D341Med (cell line): ENCODE data around the gene TIAM1.

Experiments
- DNase-seq: peaks from one replicate; pipeline ENCODE4 v3.0.0; 2012; ENCODE audit warnings: low spot score

TIAM1 gene

DNA sequence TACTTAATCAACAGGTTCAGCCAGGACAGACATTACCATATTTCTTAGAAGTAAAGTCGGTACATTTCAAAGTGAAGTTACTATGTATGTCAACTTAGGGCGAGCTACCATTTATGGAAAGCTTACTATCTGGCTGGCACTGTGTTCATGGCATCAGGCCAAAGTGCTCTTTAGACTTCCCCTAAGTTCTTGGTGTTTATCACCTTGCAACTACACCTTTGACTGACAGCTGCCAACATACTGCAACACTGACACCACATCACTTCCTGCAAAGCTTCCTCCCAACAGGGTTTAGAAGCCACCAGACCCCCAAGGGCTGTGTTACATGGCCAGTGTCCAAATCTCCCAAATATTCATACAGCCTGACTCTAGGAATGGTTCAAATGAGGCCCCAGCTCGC lies 61.0 kb downstream of the TIAM1 start:
- no peak for DNase-seq

DNA sequence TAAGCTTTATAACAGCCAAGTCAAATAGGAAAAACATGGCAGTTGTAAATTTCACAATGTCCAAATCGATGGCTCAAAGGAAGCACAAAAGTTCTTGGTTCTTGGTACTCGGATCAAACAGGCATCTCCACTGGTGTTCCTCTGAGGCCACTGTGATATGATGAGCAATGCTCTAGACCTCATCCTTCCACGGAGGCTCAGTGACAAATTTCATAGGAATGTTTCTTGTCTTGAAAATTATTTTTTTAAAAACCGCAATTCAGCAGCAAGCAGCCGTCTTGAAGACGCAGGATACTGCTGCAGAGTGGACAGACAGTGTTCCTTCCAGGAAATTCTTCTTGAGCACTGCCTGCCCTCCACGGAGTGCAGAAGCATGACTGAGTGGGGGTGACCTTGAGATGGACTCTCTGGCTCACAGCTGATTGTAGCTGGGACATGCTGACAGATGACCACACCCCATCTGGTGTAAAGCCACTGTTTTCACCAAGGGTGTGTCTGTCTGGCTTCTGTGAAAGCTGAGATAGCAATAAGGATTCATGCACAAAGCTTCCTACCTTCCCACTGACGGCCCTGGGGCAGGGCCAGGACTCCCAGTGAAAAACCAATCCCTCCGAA lies 61.9 kb downstream of the TIAM1 start:
- no peak for DNase-seq

DNA sequence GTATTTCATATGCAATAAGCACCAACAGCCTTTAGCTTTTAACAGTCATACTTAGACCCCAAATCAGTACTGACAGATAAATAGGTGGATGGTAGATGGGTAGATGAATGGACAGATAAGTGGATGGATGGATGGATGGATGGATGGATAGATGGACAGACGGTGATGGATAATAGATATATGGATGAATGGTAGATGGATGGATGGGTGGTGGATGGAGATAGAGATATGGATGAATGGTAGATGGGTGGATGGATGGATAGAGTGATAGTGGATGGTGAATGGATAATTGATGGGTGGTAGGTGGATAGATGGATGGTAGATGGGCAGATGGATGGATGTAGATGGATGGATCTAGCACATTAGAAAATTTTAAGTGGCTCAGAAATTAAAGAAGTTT lies 62.5 kb downstream of the TIAM1 start:
- DNase-seq = no peak

DNA sequence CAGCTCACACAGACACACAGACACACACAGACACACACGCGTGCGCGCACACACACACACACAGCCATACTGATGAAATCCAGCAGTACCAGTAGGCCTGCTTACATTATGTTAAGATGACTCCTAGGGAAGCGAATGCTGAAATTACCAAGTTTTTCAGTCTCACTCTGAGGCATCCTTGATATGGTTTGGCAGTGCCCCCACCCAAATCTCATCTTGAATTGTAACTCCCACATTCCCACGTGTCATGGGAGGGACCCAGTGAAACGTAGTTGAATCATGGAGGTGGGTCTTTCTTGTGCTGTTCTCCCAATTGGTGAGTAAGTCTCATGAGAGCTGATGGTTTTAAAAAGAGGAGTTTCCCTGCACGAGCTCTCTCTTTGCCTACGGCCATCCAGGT lies 64.1 kb downstream of the TIAM1 start:
- no peak for DNase-seq

DNA sequence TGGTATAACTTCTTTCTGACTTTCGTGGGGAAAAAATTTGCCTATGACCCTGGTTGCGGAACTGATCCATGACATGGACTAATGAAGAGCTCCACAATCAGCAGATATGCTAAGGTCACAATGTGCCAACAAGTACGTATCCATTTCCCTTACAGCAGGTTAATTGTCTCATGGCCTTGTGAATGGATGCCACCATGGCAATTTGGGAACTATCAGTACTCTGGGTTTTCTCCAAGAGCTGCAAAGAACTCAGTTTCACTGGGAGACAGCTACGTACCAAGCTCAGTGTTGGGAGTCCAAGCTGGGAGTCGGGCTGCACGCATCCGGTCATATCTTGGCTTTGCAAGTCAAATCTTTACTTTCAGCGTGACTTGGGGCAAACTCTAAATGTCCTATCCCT lies 64.8 kb downstream of the TIAM1 start:
- no peak for DNase-seq

DNA sequence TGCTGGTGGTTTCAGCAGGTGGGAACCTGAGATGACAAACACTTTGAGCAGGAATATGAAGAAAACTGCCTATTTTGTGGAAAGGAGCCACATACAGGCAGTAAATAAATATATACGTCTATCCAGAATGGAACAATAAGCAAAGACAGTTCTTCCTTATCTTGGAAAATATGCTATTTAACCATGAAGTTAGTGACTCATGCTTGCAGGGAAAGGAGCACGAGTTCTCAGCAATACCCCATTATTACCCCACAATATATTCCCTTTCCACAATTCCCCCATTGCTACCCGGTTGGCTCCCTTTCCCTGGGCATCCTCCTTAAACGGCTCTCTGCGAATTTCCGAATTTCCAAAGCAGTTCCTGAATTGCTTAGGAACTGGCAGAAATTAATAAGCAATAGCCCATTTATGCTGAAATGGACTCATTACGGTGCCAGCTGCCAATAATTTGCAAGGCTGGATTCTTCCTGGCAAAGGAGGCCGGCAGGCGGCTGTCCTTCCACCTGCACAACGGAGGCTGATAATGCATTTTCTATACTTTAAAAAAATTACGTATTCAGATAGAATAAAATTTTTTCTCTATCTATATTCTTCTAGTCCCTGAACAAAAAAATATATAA lies 65.4 kb downstream of the TIAM1 start:
- DNase-seq = no peak

DNA sequence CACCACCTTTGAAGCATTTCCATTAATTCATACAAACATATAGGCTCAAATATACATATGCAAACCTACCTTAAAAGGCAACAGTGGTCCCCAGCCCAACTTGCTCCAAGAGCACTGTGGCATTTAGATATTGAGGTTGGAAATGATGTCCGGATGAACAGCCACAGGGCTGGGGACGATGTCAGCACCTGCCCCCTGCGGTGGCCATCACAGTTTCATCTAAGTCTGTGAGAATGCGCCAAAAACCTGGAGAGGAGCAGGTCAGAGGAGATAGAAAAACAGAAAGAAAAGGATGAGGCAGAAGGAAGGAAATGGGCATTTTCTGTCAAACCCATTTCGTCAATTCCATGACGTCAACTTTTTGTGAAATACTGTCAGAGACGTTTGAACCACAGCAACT lies 67.4 kb downstream of the TIAM1 start:
- no peak for DNase-seq

DNA sequence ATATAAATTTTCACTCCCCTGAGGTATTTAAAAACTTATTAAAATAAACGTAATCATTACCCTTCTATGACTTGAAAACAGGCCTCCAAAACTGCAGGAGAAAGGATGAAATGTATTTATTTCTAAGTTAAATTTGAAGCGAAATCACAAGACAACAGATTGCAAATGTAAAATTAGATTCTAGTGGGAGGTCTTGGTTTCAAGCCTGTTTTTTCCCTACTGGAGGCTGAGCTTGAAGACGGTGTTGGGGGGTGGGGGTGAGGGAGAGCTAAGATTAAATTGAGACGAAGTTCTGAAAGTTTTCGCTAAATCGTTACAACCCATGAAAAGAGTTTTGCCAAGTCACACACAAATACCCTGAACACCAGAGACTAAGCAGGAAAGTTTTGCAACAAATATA lies 68.2 kb downstream of the TIAM1 start:
- no peak for DNase-seq

DNA sequence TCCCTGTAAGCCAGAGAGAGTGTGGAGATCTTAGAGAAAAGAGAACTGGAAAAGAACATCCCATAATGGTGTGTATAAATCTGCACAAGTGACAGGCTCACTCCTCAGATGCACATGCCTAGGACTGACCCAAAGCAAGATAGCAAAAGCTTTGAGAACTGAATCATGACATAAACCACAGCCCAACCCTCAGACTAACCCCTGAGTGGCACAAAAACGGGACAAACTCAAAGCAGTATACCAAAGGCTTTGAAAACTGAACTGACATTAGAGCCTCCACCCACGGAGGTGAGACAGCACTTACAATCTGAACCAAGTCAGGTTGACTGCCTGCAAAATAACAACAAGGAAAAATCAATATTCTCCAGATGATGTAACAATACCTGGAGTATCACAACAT lies 70.8 kb downstream of the TIAM1 start:
- no peak for DNase-seq

DNA sequence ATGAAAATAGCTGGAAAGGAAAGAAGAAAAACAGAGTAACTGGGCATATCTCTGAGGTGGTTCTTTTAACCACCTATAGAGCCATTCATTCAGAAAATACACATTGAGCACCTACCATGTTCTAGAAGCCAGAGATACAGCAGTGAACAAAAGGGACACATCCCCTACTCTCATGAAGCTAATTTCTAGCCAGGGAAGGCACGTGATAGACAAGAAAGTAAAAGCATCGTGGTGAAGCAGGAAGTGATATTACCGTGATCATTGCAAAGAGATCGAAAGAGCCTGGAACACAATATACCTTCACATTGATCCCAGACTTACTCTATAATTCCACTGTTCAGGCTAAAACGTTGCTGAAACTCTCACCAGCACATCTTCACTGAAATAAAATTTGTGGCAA lies 76.0 kb downstream of the TIAM1 start:
- DNase-seq = no peak

DNA sequence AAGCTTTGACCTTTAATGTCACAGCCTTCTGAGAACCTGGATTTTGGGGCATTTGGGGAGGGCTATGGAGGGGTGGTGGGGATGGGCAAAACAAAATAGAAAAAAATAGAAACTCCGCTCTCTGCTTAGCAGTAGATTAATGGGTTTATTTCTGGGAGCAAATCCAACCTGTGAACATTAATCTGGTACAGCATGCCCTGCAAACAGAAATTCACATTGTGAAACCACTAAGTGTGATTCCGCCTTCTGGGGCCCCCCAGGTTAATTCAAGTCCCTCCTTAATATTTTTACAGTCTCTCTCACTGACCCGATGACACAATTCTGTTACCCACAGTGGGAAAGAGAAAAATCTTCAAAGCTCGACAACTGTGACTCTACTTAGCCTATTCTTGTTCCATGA lies 76.4 kb downstream of the TIAM1 start:
- no peak for DNase-seq

DNA sequence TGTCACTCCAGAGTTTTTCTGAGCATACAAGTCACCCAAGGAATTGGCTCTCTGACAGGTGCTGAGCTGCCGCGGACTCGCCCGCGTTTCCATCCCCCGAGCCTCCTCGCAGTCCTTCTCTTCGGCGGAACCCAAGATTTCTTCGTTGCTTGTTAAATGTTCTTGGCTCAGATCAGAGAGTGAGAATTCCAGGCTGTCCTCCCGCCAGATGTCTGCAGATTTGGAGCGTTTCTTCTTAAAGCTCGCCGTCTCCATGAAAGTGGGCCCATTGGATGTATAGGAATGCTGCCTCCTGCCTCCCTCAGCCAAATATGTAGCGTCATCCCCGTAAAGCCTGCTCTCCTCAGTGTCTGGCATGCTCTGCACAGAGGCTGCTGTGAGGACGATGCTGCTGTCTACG lies 77.8 kb downstream of the TIAM1 start:
- no peak for DNase-seq

DNA sequence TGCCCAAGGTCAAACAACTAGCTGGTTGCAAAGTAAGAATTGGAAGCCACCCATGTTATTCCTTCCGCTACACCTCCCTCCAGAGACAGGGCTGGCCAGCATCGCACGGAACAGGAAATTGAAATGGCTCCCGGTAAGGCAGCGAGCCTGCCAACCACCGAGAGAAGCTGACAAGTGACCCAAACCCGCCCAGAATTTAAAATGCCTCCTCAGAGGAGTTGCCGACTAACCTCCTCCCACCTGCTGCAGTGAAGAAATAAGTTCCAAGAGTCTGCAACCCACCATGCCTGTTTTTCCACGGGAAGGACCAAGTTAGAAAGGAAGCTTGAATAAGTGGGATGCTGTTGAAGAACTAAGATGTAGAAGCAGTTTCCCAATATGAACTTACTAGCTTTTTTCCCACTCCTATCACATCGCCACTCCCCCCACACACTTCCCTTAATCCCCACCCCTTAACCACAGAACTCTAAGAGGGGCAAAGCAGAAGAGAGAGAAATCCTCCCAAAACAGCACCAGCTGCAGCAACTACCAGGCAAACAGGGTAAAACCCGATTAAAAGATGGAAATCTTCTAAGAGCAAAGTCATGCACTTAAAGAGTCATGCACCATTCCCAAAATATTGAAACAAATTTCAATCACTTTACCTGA lies 78.6 kb downstream of the TIAM1 start:
- DNase-seq = no peak

DNA sequence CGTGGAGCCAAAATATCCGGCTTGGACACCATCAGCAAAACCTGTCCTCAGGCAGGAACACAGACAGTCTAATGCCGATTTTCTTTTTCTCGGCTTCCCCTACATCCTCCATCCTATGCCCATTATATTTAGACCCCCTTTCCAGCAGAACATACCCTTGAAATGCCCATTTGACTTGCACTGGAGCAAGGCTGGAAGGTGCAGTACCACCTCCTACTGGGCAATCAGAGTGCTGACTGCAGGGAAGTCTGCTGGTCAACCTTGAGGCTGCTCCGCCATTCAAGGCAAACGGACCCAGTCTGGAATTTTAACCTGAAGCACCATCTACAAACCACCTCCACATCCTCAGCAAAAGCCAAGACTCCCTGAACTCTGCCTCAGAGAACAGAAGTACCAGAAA lies 79.5 kb downstream of the TIAM1 start:
- DNase-seq = no peak

DNA sequence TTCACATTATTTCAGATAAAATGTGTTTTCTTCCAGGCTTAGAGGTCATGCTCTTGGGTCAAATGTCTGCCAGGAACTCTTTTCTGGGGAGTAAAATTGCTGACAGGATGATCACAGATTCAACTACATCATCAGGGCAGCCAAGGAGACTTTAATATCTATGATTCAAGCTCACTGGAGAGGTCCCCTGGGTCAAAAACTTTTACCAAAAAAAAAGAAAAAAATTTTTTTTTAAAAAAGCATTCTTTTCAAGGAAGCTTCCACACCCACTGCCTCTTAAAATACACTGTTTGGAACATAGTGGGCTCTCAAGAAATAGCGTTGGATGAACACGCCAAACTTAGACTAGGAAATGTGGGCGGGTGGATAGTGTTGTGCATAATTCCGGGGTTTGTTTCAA lies 81.3 kb downstream of the TIAM1 start:
- no peak for DNase-seq

DNA sequence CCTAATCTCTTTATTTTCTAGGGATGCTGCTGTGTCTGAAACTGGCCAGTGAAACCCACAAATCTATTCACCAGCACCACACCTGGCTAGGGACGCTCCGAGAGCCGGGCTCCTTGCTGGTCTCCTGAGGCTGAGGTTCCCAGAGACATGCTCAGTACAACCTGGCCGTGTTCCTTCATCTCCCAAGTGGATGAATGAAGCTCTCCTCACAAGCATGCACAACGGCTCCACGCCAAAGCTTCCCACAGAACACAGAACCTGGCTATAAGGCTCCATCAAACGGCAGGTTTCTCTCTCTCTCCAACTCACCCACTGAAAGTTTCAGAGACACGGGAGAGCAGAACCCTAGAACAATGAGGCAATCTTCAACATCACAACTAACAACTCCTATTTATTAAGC lies 82.3 kb downstream of the TIAM1 start:
- DNase-seq = no peak

DNA sequence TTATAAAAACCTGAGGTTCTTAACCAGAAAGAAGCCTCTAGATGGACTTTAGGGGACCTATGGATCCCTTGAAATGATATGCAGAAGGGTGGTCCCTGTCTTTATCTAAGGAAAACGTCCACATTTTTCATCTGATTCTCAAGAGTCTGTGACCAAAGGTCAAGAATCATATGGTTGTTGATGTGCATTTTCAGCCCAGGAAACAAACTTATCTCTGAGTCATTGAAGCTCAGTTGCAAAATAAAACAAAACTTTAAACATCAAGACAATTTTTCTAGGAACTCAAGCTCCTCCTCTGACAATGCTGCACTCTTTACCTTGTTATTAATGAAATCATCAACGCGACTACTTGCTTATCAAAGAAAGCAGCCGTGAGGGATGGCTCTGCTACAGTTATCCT lies 83.3 kb downstream of the TIAM1 start:
- DNase-seq = no peak

DNA sequence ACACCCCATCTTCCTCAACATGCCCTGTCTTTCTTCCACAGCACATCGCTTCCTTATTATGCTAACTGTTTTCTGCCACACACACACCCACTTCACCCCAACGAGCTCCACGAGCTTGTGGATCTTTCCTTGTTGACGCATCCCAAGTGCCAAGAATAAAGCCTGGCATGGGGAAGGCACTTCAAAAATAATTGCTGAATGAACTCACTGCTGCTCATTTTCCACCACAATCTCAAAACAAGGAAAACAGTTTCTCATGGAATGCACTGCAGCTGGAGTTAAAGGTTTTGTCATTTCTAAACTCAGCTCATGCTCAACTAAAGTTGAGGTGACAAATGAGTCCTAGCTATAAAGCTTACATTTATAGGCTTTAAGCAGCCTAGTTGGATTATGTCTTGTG lies 86.0 kb downstream of the TIAM1 start:
- no peak for DNase-seq

DNA sequence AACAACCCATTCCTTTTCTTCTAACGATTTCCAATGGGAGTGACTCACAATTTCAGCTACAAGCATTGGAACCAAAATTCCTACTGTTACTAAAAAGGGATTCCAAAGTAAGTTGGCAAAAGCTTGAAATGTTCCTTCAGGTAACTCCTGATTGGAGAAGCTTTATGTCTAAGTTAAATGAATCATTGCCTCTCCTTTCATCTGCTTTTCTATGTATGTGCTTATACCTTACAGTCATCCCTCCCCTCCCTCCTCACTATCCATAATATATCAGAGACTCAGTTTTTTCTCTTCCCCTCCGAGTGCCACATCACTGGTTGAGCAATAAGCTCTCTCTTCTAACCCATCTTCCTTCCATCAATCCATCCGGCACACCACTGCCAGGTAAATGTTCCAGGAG lies 86.8 kb downstream of the TIAM1 start:
- no peak for DNase-seq

DNA sequence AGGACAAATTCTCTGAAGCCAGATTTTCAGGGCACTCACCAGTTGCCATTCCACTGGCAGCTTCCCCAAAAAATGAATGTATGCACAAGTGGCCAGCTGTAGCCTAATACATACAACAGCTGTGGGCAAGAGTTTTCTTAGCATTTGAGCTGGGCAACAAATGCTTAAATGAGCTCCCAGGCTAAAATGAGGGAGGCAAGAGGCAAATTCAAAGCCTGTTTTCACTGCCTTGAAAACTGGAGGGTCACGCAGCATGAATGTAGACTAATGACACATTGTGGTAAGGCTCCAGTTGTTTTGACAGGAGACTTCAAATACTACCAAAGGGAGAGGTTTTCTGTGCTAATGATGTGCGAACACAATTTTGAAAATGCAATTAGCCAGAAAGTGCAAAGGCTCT lies 88.2 kb downstream of the TIAM1 start:
- DNase-seq = no peak

DNA sequence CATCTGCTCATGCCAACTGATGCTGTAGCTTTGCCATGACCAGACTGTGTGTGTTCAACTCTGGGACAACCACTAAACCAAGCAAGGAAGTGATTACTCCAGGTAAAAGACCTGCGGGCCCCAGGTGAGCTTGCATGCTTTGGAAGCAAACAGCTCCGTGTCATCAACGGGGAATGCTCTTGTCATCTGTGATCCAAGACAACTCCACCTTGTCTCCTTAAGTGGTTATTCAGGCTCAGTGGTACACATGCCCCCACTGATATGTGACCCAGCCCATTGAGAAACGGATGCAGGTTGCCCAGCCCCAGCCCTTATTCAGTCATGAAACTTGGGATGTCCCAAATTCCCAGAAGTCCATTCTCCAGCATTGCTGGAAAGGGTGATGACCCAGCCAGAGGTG lies 89.0 kb downstream of the TIAM1 start:
- no peak for DNase-seq

DNA sequence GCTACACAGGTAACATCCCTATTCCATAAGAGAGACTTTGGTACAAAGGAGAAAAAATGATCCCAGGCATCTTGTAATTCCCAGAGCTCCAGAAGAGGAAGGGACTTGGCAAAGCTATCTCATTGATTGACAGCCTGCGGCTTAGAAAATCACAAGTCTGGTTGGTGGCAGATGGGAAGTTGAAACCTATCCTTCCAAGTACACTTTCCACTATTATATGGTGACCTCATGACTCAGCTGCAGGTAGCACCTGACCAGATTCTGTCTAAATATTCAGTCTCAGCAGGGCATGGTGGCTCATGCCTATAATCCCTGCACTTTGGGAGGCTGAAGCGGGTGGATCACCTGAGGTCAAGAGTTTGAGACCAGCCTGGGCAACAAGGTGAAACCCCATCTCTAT lies 89.9 kb downstream of the TIAM1 start:
- DNase-seq = no peak

DNA sequence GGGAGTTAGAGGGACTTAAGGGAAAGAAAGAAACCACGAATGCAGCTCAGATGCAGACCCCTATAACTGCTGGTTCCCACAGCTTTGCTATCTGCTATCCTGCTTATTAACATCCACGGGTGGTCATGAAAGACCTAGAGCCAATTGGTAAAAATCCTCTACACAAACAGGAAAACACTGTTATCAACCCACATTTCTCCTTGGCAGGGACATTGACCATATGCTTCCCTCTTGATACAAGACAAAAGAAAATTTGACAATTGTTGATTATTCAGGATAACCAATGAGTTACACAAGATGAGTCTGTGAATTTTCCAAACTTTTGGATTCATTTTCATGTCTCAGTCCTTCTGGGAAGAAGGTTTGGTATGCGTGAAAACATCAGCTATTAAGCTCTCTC lies 90.4 kb downstream of the TIAM1 start:
- no peak for DNase-seq

DNA sequence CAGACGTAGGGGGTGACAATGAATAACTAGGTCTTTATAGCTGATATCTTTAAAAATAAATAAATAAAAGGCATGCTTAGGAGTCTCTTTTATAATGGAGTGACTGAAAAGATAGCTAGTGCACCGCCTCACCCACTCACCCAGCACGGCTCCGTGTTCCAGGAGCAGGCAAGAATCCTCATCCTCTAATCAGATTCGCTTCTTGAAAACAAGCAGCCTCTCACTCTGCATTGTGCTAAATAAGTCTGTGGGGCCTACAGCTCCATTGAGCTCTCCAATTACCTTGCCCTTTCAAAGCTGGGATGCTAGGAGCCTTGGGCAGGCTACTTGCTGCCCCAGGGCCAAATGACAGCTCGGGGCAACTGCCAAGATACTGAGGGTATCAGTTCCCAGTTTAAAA lies 91.5 kb downstream of the TIAM1 start:
- DNase-seq = no peak
